HG03575 (cell line): ENCODE measurements around the gene SOX5.
"Not testable (repeated sequence)": the region's sequence is repeated elsewhere in the genome, so short reads cannot be mapped to it uniquely, and the experiment has no call there.

Source experiments
- ATAC-seq: cut with Tn5 transposase; IDR thresholded peaks from one replicate; pipeline ENCODE4 v1.9.1; 2021; ENCODE audit not compliant: unreplicated experiment, insufficient number of reproducible peaks, low FRiP score; ENCODE audit errors: extremely low read depth

Gene SOX5

GRCh38 chr12:23921099-23921856, 28.2 kb downstream of the SOX5 start:
- ATAC-seq, result no peak

GRCh38 chr12:23911574-23911973, 37.9 kb downstream of the SOX5 start:
- ATAC-seq, result no peak

GRCh38 chr12:23909551-23909950, 39.9 kb downstream of the SOX5 start:
- ATAC-seq, result no peak

- no peak for ATAC-seq
Observed at GRCh38 chr12:23906329-23906728, 43.1 kb downstream of the SOX5 start.

- ATAC-seq, result no peak
Observed at GRCh38 chr12:23899434-23899833, 50.0 kb downstream of the SOX5 start.

- ATAC-seq, result no peak
Observed at GRCh38 chr12:23898121-23898520, 51.3 kb downstream of the SOX5 start.

- ATAC-seq, result no peak
Observed at GRCh38 chr12:23895792-23896218, 53.7 kb downstream of the SOX5 start.

- no peak for ATAC-seq
Observed at GRCh38 chr12:23893611-23894010, 55.9 kb downstream of the SOX5 start.

GRCh38 chr12:23891115-23891514, 58.4 kb downstream of the SOX5 start:
- ATAC-seq, result no peak

- ATAC-seq, result no peak
Observed at GRCh38 chr12:23889069-23889440, 60.4 kb downstream of the SOX5 start.

- ATAC-seq, result no peak
Observed at GRCh38 chr12:23888396-23889068, 60.9 kb downstream of the SOX5 start.

GRCh38 chr12:23887055-23887835, 62.2 kb downstream of the SOX5 start:
- no peak for ATAC-seq

GRCh38 chr12:23885394-23885793, 64.1 kb downstream of the SOX5 start:
- no peak for ATAC-seq

- ATAC-seq, result no peak
Observed at GRCh38 chr12:23884909-23885308, 64.6 kb downstream of the SOX5 start.

- no peak for ATAC-seq
Observed at GRCh38 chr12:23880988-23881387, 68.5 kb downstream of the SOX5 start.

GRCh38 chr12:23876618-23877017, 72.9 kb downstream of the SOX5 start:
- ATAC-seq, result not testable (repeated sequence)

GRCh38 chr12:23867794-23868193, 81.7 kb downstream of the SOX5 start:
- no peak for ATAC-seq

GRCh38 chr12:23862701-23863100, 86.8 kb downstream of the SOX5 start:
- ATAC-seq, result no peak

- no peak for ATAC-seq
Observed at GRCh38 chr12:23860019-23860418, 89.5 kb downstream of the SOX5 start.

GRCh38 chr12:23857178-23857577, 92.3 kb downstream of the SOX5 start:
- ATAC-seq, result no peak
